ENCODE data around the gene HCFC1R1.

DNA sequence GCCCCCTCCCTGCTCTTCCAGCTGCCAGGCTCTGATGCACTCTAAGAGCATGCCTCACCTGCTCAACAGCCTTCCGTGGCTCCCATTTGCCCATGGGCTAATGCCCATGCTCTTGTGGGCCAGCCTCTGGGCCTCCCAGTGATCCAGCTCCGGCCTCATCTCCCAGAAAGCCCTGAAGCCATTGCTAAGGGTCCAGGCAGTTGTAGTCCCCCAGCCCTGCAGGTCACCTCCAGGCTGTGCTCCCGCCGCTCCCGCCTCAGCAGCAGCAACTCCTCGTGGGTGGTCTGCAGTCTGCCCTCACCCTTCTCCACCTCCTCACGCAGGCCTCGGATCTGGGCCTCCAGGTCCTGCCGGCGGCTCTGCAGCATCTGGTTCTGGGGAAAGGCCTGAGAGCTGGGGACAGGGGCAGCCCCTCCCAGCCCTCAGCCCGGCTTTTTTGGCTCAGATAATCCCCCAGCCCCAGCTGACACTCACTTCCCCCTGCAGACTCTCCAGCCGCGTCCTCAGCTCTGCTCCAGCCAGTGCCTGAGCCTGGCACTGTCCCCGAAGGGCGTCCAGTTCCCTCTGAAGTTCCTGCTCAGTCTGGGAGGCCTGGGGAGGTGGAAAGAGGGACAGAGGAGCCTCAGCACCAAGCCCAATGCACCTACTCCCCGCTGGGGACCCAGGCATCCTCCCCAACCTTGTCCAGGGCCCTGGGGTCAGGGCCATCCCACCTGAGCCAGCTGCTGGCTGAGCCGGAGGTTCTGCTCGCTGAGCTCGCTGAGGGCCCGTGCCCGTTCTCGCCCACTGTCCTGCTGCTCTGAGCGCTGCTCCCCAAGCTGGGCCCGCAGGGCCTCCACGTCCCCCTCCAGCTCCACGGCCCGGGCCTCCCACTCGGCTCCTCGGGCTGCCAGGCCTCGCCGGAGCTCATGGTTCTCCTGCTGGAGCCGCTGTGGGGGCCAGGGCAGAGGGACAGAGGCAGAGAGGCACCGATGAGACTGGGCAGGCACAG lies 6.8 kb upstream of the HCFC1R1 start:
- TF ChIP-seq, protein P1, sequence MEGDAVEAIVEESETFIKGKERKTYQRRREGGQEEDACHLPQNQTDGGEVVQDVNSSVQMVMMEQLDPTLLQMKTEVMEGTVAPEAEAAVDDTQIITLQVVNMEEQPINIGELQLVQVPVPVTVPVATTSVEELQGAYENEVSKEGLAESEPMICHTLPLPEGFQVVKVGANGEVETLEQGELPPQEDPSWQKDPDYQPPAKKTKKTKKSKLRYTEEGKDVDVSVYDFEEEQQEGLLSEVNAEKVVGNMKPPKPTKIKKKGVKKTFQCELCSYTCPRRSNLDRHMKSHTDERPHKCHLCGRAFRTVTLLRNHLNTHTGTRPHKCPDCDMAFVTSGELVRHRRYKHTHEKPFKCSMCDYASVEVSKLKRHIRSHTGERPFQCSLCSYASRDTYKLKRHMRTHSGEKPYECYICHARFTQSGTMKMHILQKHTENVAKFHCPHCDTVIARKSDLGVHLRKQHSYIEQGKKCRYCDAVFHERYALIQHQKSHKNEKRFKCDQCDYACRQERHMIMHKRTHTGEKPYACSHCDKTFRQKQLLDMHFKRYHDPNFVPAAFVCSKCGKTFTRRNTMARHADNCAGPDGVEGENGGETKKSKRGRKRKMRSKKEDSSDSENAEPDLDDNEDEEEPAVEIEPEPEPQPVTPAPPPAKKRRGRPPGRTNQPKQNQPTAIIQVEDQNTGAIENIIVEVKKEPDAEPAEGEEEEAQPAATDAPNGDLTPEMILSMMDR (IDR thresholded peaks at IDR 0.05), result no peak
- TF ChIP-seq, protein P2, sequence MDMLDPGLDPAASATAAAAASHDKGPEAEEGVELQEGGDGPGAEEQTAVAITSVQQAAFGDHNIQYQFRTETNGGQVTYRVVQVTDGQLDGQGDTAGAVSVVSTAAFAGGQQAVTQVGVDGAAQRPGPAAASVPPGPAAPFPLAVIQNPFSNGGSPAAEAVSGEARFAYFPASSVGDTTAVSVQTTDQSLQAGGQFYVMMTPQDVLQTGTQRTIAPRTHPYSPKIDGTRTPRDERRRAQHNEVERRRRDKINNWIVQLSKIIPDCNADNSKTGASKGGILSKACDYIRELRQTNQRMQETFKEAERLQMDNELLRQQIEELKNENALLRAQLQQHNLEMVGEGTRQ (IDR thresholded peaks at IDR 0.05; ENCODE audit: borderline replicate concordance, low read depth, low read length), result no peak
- no peak for TF ChIP-seq FOSL2 (IDR thresholded peaks at IDR 0.05; ENCODE audit: borderline replicate concordance, low read depth)
- no peak for TF ChIP-seq MXI1 (IDR thresholded peaks at IDR 0.05; ENCODE audit: low read depth, low read length)
